Embryonic facial prominence (tissue), 1 donor: Measurements from ENCODE around the gene CEP76.
"Not testable (repeated sequence)": the region's sequence is repeated elsewhere in the genome, so short reads cannot be mapped to it uniquely, and the experiment has no call there.

ENCODE experiments used
- DNase-seq: peaks from one replicate; pipeline ENCODE4 v3.0.0-alpha.2; 2016; ENCODE audit errors: extremely low spot score

The CEP76 gene

DNA sequence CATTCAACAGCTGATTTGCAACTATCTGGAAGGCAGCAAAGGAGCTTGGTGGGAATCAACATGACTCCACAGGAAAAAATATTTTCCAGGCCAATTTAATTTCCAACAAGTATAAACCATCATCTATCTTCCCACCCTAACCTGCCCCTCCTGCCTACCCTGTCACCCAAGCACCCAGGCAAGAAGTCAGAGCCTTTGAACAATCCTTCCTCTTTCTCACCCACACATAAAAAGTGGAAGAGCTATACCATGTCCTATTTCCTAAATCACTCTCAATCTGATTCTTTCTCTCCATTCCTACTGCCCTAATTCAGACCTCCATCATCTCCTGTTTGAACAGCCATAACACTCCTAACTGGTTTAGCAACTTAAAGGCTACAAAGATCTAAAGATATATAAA, 57.3 kb downstream of the CEP76 start:
- DNase-seq, result no peak

GRCh38 chr18:12643756-12644155, 58.8 kb downstream of the CEP76 start:
- DNase-seq, result not testable (repeated sequence)

GRCh38 chr18:12640881-12641200, 61.7 kb downstream of the CEP76 start:
- DNase-seq, result no peak

DNA sequence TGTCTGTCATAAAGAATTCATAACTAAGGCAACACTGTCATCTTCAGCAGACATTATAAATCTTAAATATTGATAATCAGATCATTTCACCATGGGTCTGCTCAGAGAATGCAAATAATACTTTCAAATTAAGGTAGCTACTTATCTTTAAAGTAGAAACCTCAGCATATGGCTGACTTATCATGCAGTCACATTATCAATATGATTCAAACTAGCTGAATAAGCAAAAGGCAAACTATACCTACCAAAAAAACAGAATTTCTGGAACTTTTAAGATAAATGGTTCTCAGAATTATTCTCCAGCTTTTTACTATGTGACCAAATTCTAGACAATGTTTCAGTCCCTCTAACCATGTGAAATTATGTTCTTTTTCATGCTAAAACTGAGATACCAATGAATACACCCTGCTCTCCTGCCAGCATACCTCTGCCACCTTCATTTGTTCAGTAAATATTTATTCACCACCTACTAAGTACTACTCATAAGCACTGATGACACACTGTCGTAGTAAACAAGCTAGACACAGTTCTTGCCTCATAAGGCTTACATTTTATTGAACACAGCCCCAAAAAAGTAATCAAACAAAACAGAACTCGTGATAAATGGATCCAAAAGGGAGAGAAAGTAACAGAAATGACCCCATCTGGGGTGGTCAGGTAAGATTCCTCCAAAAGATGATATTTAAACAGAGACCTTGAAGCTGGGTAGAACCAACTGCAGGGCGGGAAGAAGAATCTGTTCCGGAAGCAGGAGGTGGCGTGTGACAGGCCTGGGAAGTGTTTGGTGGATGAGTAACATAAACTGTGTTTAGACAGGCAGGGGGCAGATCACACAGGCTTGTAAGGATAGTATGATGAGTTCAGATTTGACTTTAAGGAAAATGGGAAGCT, 62.3 kb downstream of the CEP76 start:
- DNase-seq, result no peak

DNA sequence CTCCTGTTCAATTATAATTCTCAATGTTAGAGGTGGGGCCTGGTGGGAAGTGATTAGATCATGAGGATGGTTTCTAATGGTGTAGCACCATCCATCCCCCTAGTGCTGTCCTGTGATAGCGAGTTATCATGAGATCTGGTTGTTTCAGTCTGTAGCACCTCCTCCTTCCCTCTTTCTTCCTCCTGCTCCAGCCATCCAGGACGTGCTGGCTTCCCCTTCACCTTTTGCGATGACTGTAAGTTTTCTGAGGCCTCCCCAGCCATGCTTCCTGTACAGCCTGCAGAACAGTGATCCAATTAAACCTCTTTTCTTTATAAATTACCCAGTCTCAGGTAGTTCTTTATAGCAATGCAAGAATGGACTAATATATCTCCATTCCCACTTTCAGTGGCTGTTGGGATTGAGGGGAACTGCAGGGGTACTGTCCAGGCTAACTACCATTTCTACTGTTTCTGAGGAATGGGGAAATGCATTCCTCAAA, 63.8 kb downstream of the CEP76 start:
- DNase-seq, result no peak

DNA sequence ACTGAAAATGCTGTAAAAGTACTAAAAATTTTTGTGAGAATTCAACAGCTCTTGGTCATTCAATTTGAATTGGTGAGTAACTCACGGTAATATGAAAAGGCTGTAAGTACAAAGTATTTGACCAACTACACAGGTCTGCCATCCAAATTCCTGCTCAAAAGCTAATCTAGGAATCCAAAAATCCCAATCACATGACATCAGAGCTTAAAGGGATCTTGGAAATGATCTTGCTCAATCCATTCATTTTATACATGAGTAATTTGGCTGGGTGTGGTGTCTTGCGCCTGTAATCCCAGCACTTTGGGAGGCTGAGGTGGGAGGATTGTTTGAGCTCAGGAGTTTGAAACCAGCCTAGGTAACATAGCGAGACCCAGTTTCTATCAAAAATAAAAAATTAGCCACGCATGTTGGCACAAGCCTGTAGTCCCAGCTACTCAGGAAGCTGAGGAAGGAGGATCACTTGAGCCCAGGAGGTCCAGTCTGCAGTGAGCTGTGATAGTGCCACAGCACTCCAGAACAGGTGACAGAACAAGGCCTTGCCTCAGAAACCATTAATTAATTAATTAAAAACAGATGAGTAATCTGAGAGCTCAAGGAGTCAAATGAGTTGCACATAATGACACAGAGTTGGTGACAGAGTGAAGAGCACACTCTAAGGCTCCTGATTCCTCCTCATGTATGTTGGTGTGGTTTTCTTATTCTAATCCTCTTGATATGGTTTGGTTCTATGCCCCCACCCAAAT, 64.5 kb downstream of the CEP76 start:
- no peak for DNase-seq

DNA sequence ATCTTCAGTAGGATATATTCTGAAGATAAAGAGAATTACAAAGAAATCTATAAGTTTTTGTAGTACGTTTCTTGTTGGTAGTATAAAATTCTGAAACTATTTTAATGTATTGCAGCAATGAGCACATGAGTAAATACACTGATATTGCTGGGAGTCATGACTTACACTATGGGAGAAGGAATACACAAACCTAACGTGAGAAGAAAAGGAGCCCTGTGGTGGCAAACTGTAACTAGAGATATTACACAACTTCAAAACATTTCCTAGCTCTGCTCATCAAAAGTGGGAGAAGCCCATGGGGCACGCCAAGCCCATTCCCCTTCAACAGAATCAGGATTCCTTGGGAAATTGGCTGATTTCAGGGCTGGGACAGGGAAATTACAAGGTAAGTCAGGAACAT, 65.1 kb downstream of the CEP76 start:
- DNase-seq, result no peak

- no peak for DNase-seq
Observed at GRCh38 chr18:12631831-12632477, 70.6 kb downstream of the CEP76 start.

DNA sequence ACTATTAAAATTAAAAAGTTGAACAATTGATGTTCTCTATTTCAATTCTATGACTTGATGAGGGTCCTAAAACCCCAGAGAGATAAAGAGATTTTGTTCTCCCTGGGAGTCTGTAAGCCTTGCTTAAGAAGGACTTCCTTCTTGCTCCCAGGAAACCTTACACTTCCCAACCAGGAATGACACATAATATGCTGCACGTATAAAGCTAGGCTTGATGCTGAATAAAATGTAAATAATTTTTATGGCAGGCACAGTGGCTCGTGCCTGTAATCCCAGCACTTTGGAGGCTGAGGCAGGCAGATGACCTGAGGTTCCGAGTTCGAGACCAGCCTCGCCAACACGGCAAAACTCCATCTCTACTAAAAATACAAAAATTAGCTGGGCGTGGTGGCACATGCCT, 72.4 kb downstream of the CEP76 start:
- DNase-seq, result no peak

GRCh38 chr18:12628706-12629702, 73.5 kb downstream of the CEP76 start:
- no peak for DNase-seq

GRCh38 chr18:12627199-12627598, 75.3 kb downstream of the CEP76 start:
- DNase-seq, result not testable (repeated sequence)

GRCh38 chr18:12625241-12625640, 77.3 kb downstream of the CEP76 start:
- no peak for DNase-seq
